ENCODE measurements around the gene RELL1.

- no peak for TF ChIP-seq EZH2 (IDR thresholded peaks at IDR 0.05; ENCODE audit: borderline replicate concordance, low read length)
- no peak for TF ChIP-seq CTCF (conservative IDR thresholded peaks at IDR 0.05 in 1 of 2, IDR thresholded peaks at IDR 0.05 in 1 of 2; ENCODE audit: extremely low read depth in 1 of 2, insufficient read depth in 1 of 2, low read depth in 1 of 2, low read length in 2 of 2)
These were observed 21.5 kb downstream of the RELL1 start for GRCh38 chr4:37664696-37665095.
